GM10847 (cell line): ENCODE results near the gene ZNF628.

Source experiments
- POLR2A ChIP-seq: IDR thresholded peaks from 2 replicates; pipeline ENCODE4 v1.6.1; 2011; ENCODE audit not compliant: insufficient read length; ENCODE audit errors: extremely low read depth

Gene ZNF628

DNA sequence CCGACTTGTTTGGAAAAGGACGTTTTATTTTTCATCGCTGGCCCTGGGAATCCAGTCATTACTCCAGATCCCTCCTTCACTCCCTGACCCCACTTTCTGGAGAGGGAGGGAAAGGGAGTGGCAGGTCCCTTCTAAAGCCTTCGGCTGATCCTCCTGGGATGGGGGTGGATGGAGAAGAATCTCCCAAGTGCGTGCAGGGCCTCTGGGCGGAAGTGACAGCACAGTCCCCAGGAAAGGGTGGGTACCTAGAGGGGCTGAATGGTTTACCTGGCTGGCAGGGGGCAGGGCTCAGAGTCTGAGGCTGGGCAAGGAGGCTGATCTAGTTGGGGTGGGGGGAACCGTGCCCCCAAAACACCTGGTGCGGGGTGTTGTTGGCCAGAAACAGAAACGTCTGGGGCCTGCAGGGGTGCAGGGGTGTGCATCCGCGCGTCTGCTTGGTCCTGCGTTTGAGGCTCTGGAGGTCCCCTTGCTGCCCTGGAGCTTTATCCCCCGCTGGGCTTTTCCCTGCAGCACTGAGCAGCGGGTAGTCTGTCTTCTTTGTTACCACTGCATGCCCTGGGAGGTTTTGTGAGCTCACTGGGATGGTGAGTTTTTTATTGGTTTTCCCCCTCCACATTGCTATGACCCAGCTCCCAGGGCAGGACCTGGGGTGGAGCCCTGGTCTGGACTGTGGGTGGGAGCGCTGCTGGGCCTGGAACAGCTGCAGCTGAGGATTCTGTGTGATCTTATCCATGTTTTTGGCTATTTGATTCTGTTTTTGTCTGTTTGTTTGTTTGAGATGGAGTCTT, 3.0 kb upstream of the ZNF628 start:
- no peak for TF ChIP-seq POLR2A

- no peak for TF ChIP-seq POLR2A
These were observed 1.9 kb upstream of the ZNF628 start for GRCh38 chr19:55474269-55475265.

DNA sequence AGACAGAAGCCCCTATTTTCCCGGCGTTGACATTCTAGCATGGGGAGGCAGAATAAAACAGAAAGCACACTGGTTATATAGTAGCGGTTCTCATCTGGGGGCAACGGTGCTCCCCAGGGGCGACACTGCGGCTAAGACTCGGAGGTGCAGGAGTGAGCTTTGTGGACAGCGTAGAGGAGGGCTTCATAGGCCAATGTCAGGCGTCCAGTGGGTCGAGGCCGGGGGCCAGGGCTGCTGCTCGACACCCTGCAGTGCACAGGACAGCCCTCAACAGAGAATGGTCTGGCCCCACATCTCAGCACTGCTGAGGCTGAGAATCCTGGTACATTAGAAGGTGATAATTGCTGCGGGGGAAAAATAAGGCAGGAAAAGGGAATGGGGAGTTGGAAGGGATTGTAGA, 1.5 kb downstream of the ZNF628 start:
- no peak for TF ChIP-seq POLR2A

- TF ChIP-seq POLR2A = no peak
These were observed 1.9 kb downstream of the ZNF628 start for GRCh38 chr19:55478364-55478763.

DNA sequence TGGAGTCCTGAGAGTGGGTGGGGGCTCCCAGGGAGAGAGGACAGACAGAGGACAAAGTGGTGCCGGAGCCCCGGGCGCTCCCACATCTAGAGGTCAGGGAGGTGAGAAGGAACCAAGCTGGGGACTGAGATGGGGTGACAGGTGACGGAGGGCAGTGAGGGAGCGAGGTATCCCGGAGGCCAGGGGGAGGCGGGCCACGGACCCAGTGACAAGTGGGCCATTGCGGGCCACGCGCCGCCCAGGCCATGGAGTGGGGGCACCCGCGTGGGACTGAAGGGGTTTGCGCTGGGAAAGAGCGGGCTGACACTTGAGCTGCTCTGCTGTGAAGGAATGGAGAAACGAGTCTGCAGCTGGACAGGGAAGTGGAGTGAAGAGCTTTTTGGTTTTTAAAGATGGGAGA, 2.6 kb downstream of the ZNF628 start:
- no peak for TF ChIP-seq POLR2A

DNA sequence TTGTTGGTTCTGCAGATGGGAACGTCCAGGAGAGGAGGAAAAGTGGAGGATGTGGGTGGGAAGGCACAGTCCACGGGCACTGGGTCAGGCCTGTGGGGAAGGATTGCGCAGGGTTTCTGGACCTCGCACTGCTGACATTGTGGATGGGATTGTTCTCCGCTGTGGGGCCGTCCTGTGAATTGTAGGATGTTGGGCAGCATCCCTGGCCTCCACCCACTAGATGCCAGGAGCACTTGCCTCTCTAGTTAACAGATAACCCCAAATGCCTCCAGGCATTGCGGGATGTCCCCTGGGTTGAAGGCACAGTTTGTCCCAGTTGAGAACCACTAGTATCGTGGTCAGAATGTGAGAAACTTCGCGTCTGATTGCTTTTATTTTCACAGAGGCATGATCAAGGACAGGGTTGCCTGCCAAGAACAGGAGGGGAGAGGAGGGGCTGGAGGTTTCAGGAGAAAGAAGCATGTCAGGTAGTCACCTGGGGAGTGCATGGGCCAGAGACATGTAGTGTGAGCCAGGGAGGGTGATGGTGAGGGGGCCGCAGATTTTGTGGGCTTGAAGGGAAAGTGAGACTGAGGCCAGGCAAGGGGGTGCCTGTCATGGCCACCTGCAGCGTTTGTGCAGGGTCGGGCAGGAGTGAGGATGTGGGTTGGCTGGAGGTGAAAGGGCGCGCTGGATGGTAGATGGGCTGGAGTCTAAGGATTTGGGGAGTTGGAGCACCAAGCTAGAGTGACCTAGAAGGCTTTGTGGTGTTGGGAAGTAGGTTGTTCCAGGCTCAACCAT, 3.2 kb downstream of the ZNF628 start:
- TF ChIP-seq POLR2A = no peak

DNA sequence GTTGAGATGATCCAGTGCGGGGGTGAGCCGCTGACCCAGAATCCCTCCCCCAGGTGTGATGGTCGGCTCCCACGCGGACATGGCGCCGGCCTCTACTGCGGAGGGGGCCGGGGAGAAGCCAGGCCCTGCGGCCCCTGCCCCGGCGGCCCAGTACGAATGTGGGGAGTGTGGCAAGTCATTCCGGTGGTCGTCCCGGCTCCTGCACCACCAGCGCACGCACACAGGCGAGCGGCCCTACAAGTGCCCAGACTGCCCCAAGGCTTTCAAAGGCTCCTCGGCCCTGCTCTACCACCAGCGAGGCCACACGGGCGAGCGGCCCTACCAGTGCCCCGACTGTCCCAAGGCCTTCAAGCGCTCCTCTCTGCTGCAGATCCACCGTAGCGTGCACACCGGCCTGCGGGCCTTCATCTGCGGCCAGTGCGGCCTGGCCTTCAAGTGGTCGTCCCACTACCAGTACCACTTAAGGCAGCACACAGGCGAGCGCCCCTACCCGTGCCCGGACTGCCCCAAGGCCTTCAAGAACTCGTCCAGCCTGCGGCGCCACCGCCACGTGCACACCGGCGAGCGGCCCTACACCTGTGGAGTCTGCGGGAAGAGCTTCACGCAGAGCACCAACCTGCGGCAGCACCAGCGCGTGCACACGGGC, 4.9 kb downstream of the ZNF628 start:
- TF ChIP-seq POLR2A = no peak

DNA sequence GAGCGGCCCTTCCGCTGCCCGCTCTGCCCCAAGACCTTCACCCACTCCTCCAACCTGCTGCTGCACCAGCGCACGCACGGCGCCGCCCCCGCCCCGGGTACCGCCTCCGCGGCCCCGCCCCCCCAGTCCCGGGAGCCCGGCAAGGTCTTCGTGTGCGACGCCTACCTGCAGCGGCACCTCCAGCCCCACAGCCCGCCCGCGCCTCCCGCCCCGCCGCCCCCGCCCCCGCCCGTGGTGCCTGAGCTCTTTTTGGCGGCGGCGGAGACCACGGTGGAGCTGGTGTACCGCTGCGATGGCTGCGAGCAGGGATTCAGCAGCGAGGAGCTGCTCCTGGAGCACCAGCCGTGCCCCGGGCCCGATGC, 5.4 kb downstream of the ZNF628 start:
- no peak for TF ChIP-seq POLR2A

GRCh38 chr19:55482156-55482961, 5.9 kb downstream of the ZNF628 start:
- TF ChIP-seq POLR2A = no peak

DNA sequence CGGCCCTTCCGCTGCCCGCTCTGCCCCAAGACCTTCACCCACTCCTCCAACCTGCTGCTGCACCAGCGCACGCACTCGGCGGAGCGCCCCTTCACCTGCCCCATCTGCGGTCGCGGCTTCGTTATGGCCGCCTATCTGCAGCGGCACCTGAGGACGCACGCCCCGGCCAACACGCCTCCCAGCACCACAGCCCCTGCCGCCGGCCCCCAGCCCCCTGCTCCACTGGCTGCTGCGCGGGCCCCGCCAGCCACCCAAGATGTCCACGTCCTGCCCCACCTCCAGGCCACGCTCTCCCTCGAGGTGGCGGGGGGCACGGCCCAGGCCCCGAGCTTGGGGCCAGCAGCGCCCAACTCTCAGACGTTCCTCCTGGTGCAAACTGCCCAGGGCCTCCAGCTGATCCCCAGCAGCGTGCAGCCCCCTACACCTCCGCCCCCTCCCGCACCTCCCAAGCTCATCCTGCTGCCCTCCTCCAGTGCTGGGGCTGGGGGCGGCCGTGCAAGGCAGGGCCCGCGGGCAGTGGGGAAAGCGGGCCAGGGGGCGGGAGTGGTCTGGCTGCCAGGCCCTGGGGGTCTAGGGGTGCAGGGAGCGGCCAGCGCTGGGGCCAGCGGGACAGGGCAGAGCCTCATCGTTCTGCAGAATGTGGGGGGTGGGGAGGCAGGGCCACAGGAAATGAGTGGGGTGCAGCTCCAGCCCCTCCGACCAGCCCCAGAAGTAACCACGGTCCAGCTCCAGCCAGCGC, 6.7 kb downstream of the ZNF628 start:
- TF ChIP-seq POLR2A = no peak

GRCh38 chr19:55483706-55484592, 7.5 kb downstream of the ZNF628 start:
- TF ChIP-seq POLR2A = no peak
